ENCODE data around the gene AGO4. TPM values are rescaled to one million over a fixed set of nuclear protein-coding genes. Genes with fewer than 3 reads are reported as not detected.

AGO4 gene
- total and polyA plus RNA-seq, 2 of the 8 experiments (the other 6 are each of a cell fraction or from before 2014, with no cell fraction given): 5.5 to 7.7 TPM

DNA sequence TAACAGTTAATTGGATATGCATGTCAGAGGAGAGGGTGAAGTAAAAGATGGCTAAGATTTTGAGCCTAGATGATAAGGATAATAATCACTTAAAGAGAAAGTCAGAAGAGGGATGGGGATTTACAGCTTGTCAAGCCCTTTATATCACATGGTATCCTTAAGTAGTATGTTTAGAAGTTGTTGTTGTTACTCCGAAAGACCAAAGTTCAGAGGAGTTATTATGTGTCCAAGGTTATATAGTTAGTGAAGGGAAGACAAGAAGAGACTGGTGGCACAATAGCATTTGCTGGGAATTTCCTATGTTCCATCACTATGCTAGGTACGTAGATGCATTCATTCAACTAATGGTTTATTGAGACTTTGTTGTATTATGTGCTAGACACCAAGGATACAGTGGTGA, 44.4 kb downstream of the AGO4 start:
- POLR2A ChIA-PET (ENCODE audit: partially characterized antibody): no interaction called here
- 48% methylated on average over 2 of the region's 2 CpGs; no CpG with 5 or more reads in 1 of the 2 experiments for WGBS, 2 experiments (ENCODE audit: extremely low coverage in 1 of 2, insufficient coverage in 1 of 2, insufficient read length in 1 of 2, insufficient replicate concordance in 2 of 2, low coverage in 1 of 2, low lambda C conversion rate in 2 of 2, missing lambda C conversion rate in 1 of 2)

More for the DNA sequence above, 44.4 kb downstream of the AGO4 start:
- Histone ChIP-seq H2BK5ac (ENCODE audit: low read depth, low read length) (no peak overlapping the region), H4K8ac (ENCODE audit: extremely low read depth, insufficient read depth, low read length) (no peak overlapping the region), H3K36me3 (ENCODE audit: control insufficient read depth in 2 of 4, insufficient read depth in 4 of 4, low read length in 3 of 4) (peaks cover 0 to 5% (median 3%) of the 10 kb centered on the region in 4 experiments; a peak in 4 of 8 replicates), H4K91ac (replicated peaks; ENCODE audit: insufficient read length, low read length) (no peak overlapping the region), H4K5ac (ENCODE audit: insufficient read length, low read depth, low read length) (no peak overlapping the region), H3K56ac (replicated peaks; ENCODE audit: insufficient read length, low read depth, low read length) (no peak overlapping the region), H2BK15ac (ENCODE audit: low read length) (no peak overlapping the region), H2BK120ac (replicated peaks; ENCODE audit: low read depth, low read length) (no peak overlapping the region), H3K9ac (replicated peaks in 1 of 4; ENCODE audit: extremely low read depth in 1 of 4, low read depth in 3 of 4, low read length in 3 of 4) (no peak overlapping the region), H2BK12ac (ENCODE audit: low read depth, low read length) (no peak overlapping the region), H3K14ac (ENCODE audit: insufficient read length) (no peak overlapping the region), H3K27ac (ENCODE audit: low read depth, low read length) (no peak overlapping the region), H3K4ac (replicated peaks; ENCODE audit: insufficient read length, low read depth, low read length) (no peak overlapping the region), H3K27me3 (replicated peaks in 1 of 4; ENCODE audit: control insufficient read depth in 3 of 4, extremely low read depth in 1 of 4, insufficient read depth in 3 of 4, low read length in 3 of 4) (no peaks in the 10 kb centered on the region), H3K79me2 (ENCODE audit: control insufficient read depth in 1 of 2, insufficient read depth in 2 of 2, low read length in 2 of 2) (no peaks in the 10 kb centered on the region), H3K4me3 (ENCODE audit: extremely low read depth in 1 of 4, insufficient read depth in 2 of 4, low read depth in 3 of 4, low read length in 4 of 4) (no peak overlapping the region), H2AK5ac (ENCODE audit: low read depth, low read length) (no peak overlapping the region), H3K4me2 (ENCODE audit: insufficient read depth in 1 of 2, low read depth in 2 of 2, low read length in 2 of 2) (no peak overlapping the region), H2BK20ac (ENCODE audit: low read length) (no peak overlapping the region), H3K4me1 (replicated peaks in 1 of 4; ENCODE audit: control insufficient read depth in 3 of 4, insufficient read depth in 4 of 4, low read length in 3 of 4) (peaks cover 1 to 4% (median 4%) of the 10 kb centered on the region in 4 experiments; a peak in 2 of 7 replicates), H3K23ac (ENCODE audit: insufficient read length) (no peak overlapping the region), H3K9me3 (ENCODE audit: insufficient read depth in 2 of 2, low read depth in 1 of 2, low read length in 1 of 2) (no peaks in the 10 kb centered on the region), H3K18ac (ENCODE audit: extremely low read depth, low read length) (no peak overlapping the region), H3K23me2 (ENCODE audit: low read depth, low read length) (no peaks in the 10 kb centered on the region), H3K79me1 (ENCODE audit: low read depth, low read length) (no peaks in the 10 kb centered on the region), H4K20me1 (replicated peaks in 1 of 2; ENCODE audit: control insufficient read depth in 1 of 2, insufficient read depth in 2 of 2, low read length in 2 of 2) (no peaks in the 10 kb centered on the region), H2AFZ (ENCODE audit: low read length) (no peak overlapping the region)
- DNase-seq (ENCODE audit: low read depth in 1 of 2, low spot score in 2 of 2): no peak
- CTCF ChIA-PET (ENCODE audit: partially characterized antibody): interaction anchor here (2.0 kb wide), 1 partner anchor 10 kb away, joined by 8 read pairs; no protein-coding TSS in a partner anchor
- TF ChIP-seq, protein P1, sequence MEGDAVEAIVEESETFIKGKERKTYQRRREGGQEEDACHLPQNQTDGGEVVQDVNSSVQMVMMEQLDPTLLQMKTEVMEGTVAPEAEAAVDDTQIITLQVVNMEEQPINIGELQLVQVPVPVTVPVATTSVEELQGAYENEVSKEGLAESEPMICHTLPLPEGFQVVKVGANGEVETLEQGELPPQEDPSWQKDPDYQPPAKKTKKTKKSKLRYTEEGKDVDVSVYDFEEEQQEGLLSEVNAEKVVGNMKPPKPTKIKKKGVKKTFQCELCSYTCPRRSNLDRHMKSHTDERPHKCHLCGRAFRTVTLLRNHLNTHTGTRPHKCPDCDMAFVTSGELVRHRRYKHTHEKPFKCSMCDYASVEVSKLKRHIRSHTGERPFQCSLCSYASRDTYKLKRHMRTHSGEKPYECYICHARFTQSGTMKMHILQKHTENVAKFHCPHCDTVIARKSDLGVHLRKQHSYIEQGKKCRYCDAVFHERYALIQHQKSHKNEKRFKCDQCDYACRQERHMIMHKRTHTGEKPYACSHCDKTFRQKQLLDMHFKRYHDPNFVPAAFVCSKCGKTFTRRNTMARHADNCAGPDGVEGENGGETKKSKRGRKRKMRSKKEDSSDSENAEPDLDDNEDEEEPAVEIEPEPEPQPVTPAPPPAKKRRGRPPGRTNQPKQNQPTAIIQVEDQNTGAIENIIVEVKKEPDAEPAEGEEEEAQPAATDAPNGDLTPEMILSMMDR (IDR thresholded peaks at IDR 0.05; ENCODE audit: control extremely low read depth in 1 of 3, insufficient read depth in 1 of 3, low read depth in 1 of 3, low read length in 3 of 3): no peak
- no peak for FAIRE-seq

All from H1 (cell line).